K562 (cell line): ENCODE data around the gene MTFMT. TPM values are rescaled to one million over a fixed set of nuclear protein-coding genes. Genes with fewer than 3 reads are reported as not detected.

ENCODE experiments used
- CHD1 ChIP-seq: fragments of 200-600 bp; sonication (generic); IDR thresholded peaks from one replicate; pipeline ENCODE4 v1.6.1; 2012; ENCODE audit warnings: mild to moderate bottlenecking, moderate library complexity, low read length, inconsistent platforms
- HOMEZ ChIP-seq: fragments of 250-450 bp; sonication (Bioruptor Pico); IDR thresholded peaks from 2 replicates; pipeline ENCODE4 v1.4.0; 2020; ENCODE audit warnings: mild to moderate bottlenecking, moderate library complexity
- KLF6 ChIP-seq: fragments of 250-450 bp; sonication (Bioruptor Pico); IDR thresholded peaks from 2 replicates; pipeline ENCODE4 v1.4.0; 2020; ENCODE audit warnings: mild to moderate bottlenecking, moderate library complexity, borderline replicate concordance
- MAFK ChIP-seq: IDR thresholded peaks from 2 replicates; pipeline ENCODE4 v1.6.1; 2011; ENCODE audit warnings: low read length, improper control_type of control experiment
- MEF2D ChIP-seq: conservative IDR thresholded peaks from 2 replicates; pipeline ENCODE4 v1.6.1; 2016; ENCODE audit warnings: low read depth, missing genetic modification characterization, missing compliant biosample characterization
- MYBL2 ChIP-seq, 2 experiments: fragments of 450-650 bp in 1 of 2; sonication (generic) in 1 of 2; formaldehyde crosslinking in 1 of 2; IDR thresholded peaks; 2 replicates each; pipeline versions ENCODE4 v1.6.1 to v1.8.1; 2017 to 2022; ENCODE audit warnings: borderline replicate concordance in 1 of 2, inconsistent platforms in 1 of 2, low read depth in 1 of 2, mild to moderate bottlenecking in 1 of 2, missing genetic modification reagents in 1 of 2, moderate library complexity in 1 of 2
- NKRF ChIP-seq: fragments of 450-650 bp; IDR thresholded peaks from 2 replicates; pipeline ENCODE4 v1.6.1; 2016; ENCODE audit warnings: borderline replicate concordance
- NR2C2 ChIP-seq, 2 experiments: fragments of 200-800 bp in 1 of 2; sonication (Bioruptor generic) in 1 of 2; sonication (generic) in 1 of 2; formaldehyde crosslinking in 1 of 2; IDR thresholded peaks; 2 replicates each; pipeline versions ENCODE4 v1.6.1 to v1.8.0; 2016 to 2022; ENCODE audit warnings: mild to moderate bottlenecking in 1 of 2, missing compliant biosample characterization in 1 of 2, missing genetic modification characterization in 1 of 2, missing genetic modification reagents in 1 of 2
- POLR2AphosphoS5 ChIP-seq: IDR thresholded peaks from 2 replicates; pipeline ENCODE4 v1.6.1; 2011; ENCODE audit warnings: mild to moderate bottlenecking, low read depth, low read length, moderate library complexity; ENCODE audit not compliant: control insufficient read depth, insufficient read depth
- SIN3A ChIP-seq, 2 experiments: fragments of 150-350 bp in 1 of 2; IDR thresholded peaks; 2 replicates each; pipeline ENCODE4 v1.6.1; 2011 to 2016; ENCODE audit warnings: borderline replicate concordance in 2 of 2, low read depth in 2 of 2, low read length in 2 of 2, mild to moderate bottlenecking in 2 of 2, moderate library complexity in 2 of 2; ENCODE audit not compliant: control insufficient read depth in 1 of 2
- SIRT6 ChIP-seq: IDR thresholded peaks from one replicate; pipeline ENCODE4 v1.6.1; 2012; ENCODE audit warnings: low read depth, mild to moderate bottlenecking, control low read depth, inconsistent platforms, low read length, moderate library complexity
- SRSF9 ChIP-seq: fragments of 200-400 bp; formaldehyde crosslinking; IDR thresholded peaks from 2 replicates; pipeline ENCODE4 v1.6.1; 2017; ENCODE audit warnings: low read depth, low read length, borderline replicate concordance
- STAT5B ChIP-seq: fragments of 250-450 bp; sonication (Bioruptor Pico); IDR thresholded peaks from 2 replicates; pipeline ENCODE4 v1.8.0; 2021; ENCODE audit warnings: mild to moderate bottlenecking, inconsistent platforms
- ZBTB7A ChIP-seq: IDR thresholded peaks from 2 replicates; pipeline ENCODE4 v1.6.1; 2011; ENCODE audit warnings: low read depth, mild to moderate bottlenecking, low read length, moderate library complexity, borderline replicate concordance; ENCODE audit not compliant: control insufficient read depth
- ZFP36 ChIP-seq: fragments of 150-350 bp; IDR thresholded peaks from 2 replicates; pipeline ENCODE4 v1.6.1; 2018; ENCODE audit warnings: low read length, low read depth; ENCODE audit not compliant: partially characterized antibody
- ZNF239 ChIP-seq: fragments of 250-450 bp; sonication (Bioruptor Pico); IDR thresholded peaks from 2 replicates; pipeline ENCODE4 v1.4.0; 2020; ENCODE audit warnings: mild to moderate bottlenecking
- ZNF354B ChIP-seq: fragments of 250-450 bp; sonication (Bioruptor Pico); IDR thresholded peaks from 2 replicates; pipeline ENCODE4 v1.4.0; 2020
- ZNF408 ChIP-seq: fragments of 250-450 bp; sonication (Bioruptor Pico); IDR thresholded peaks from 2 replicates; pipeline ENCODE4 v1.4.0; 2020; ENCODE audit warnings: low read depth, mild to moderate bottlenecking, moderate library complexity
- ZNF583 ChIP-seq: fragments of 250-450 bp; sonication (Bioruptor Pico); IDR thresholded peaks from 2 replicates; pipeline ENCODE4 v1.4.0; 2020
- ZNF589 ChIP-seq: fragments of 200-800 bp; sonication (Bioruptor generic); IDR thresholded peaks from 2 replicates; pipeline ENCODE4 v1.6.1; 2016; ENCODE audit warnings: low read depth, missing genetic modification characterization, missing compliant biosample characterization
- polyA plus RNA-seq, 8 experiments: library from polyadenylated mRNA; depleted of rRNA in 4 of 8; stranded (reverse) in 5 of 8; unstranded in 3 of 8; fragments of >200 nt; fragmentation: Nextera tagmentation in 2 of 8; fragmentation: Illumina TruSeq in 1 of 8; extraction: Ambion mirVana in 2 of 8; extraction: Trizol in 1 of 8; gene quantifications; 2 replicates each; pipeline versions ENCODE4 v1.2.1 to v1.2.3, GENCODE V29; 2011 to 2014; ENCODE audit warnings: inconsistent platforms in 1 of 8, missing spikeins in 1 of 8
- total RNA-seq, 7 experiments: library from RNA; depleted of rRNA in 6 of 7; stranded (reverse); fragments of >200 nt in 6 of 7; fragmentation: Illumina TruSeq in 2 of 7; extraction: Trizol in 2 of 7; gene quantifications; 2 replicates each; pipeline versions ENCODE4 v1.2.1 to v1.2.3, GENCODE V29; 2011 to 2021; ENCODE audit warnings: low replicate concordance in 1 of 7

MTFMT gene
- total and polyA plus RNA-seq, 9 of the 15 experiments (the other 6 are each of a cell fraction or from before 2014, with no cell fraction given): 1.4 to 31.1 (median 16.2) TPM

- no peak for TF ChIP-seq HOMEZ (CRISPR knock-in tag)
- 0 out of 4 replicates have a peak, but pooled peaks of 1 of the 2 experiments have one; percentile 60 for TF ChIP-seq SIN3A (IDR thresholded peaks at IDR 0.05; ENCODE audit: borderline replicate concordance in 2 of 2, control insufficient read depth in 1 of 2, low read depth in 2 of 2, low read length in 2 of 2)
- TF ChIP-seq ZFP36: peak; percentile 70
- TF ChIP-seq MEF2D (tag): no peak
- no peak for TF ChIP-seq ZNF583 (CRISPR knock-in tag)
- no peak for TF ChIP-seq MAFK
- TF ChIP-seq ZBTB7A: peak; percentile 58; the same call in 1 of the 2 replicates
- no peak for TF ChIP-seq STAT5B (CRISPR knock-in tag)
- TF ChIP-seq SIRT6: no peak
- no peak for TF ChIP-seq ZNF408 (CRISPR knock-in tag)
- TF ChIP-seq ZNF354B (CRISPR knock-in tag): no peak
- no peak for TF ChIP-seq SRSF9
- no peak for TF ChIP-seq ZNF589 (CRISPR knock-in tag)
- TF ChIP-seq POLR2AphosphoS5: peak; percentile 93
- TF ChIP-seq CHD1: peak; percentile 56
- no peak for TF ChIP-seq NR2C2 (CRISPR knock-in tag; IDR thresholded peaks at IDR 0.05)
- no peak for TF ChIP-seq NR2C2 (tag; IDR thresholded peaks at IDR 0.05)
- no peak for TF ChIP-seq MYBL2 (IDR thresholded peaks at IDR 0.05; ENCODE audit: low read depth)
- no peak for TF ChIP-seq MYBL2 (CRISPR knock-in tag; IDR thresholded peaks at IDR 0.05; ENCODE audit: borderline replicate concordance)
- TF ChIP-seq ZNF239: no peak
- TF ChIP-seq NKRF: no peak
- no peak for TF ChIP-seq KLF6
Measured at GRCh38 chr15:65028921-65029735, at the start of gene MTFMT (continued).
